ENCODE results near the gene MAST2. TPM values are rescaled to one million over a fixed set of nuclear protein-coding genes. Genes with fewer than 3 reads are reported as not detected.

Gene MAST2
- total and polyA plus RNA-seq, 9 of the 15 experiments (the other 6 are each of a cell fraction or from before 2014, with no cell fraction given) = 0.73 to 32.0 (median 17.8) TPM

GRCh38 chr1:45906883-45907282 lies 103.5 kb downstream of the MAST2 start:
- no peak for TF ChIP-seq ZNF280A (IDR thresholded peaks at IDR 0.05; ENCODE audit: low read depth, partially characterized antibody)
- TF ChIP-seq ATF3 (IDR thresholded peaks at IDR 0.05) = peak; percentile 55
- no peak for TF ChIP-seq ATF3 (CRISPR knock-in tag; conservative IDR thresholded peaks at IDR 0.05)
- Histone ChIP-seq H3K9me1 (ENCODE audit: control insufficient read depth, insufficient read depth, low read length) (no peaks in the 10 kb centered on the region), H3K36me3 (ENCODE audit: control insufficient read depth, insufficient read depth, low read length) (no peaks in the 10 kb centered on the region), H2AFZ (ENCODE audit: low read depth, low read length) (no peak overlapping the region), H3K4me2 (ENCODE audit: insufficient read depth, low read length) (no peak overlapping the region), H4K20me1 (replicated peaks; ENCODE audit: control insufficient read depth, insufficient read depth, low read length) (no peaks in the 10 kb centered on the region), H3K9me3 (replicated peaks; ENCODE audit: control insufficient read depth, insufficient read depth, low read depth, low read length) (no peaks in the 10 kb centered on the region), H3K27ac (ENCODE audit: extremely low read depth, low read depth, low read length) (no peak overlapping the region), H3K4me1 (replicated peaks in 1 of 2; ENCODE audit: control insufficient read depth in 2 of 2, insufficient read depth in 2 of 2, low read length in 2 of 2) (no peaks in the 10 kb centered on the region), H3K27me3 (ENCODE audit: control insufficient read depth in 2 of 2, insufficient read depth in 2 of 2, low read length in 2 of 2) (no peaks in the 10 kb centered on the region), H3K9ac (ENCODE audit: insufficient read depth in 1 of 2, low read depth in 2 of 2, low read length in 2 of 2) (no peak overlapping the region), H3K4me3 (no peak overlapping the region), H3K79me2 (ENCODE audit: control insufficient read depth, insufficient read depth, low read length) (0 out of 3 replicates have a peak, but pooled peaks cover 7% of the 10 kb centered on the region)
- CTCF ChIA-PET (ENCODE audit: low intra/inter-chr PET ratio) = no interaction called here
- in situ Hi-C loops (cut with MboI) (no loop called here), intact Hi-C loops (cut with micrococcal nuclease) (no loop called here)
- no TSS peak for BruUV-seq (replicated peaks)
- DNase-seq (ENCODE audit: extremely low read depth in 1 of 4, low spot score in 3 of 4) (no peak), FAIRE-seq (no peak), ATAC-seq (peak; percentile 59; the same call in 2 of the 3 replicates)
- POLR2A ChIA-PET = interaction anchor here (1.1 kb wide), 1 partner anchor 12 kb away, joined by 4 read pairs; no protein-coding TSS in a partner anchor
- WGBS (ENCODE audit: insufficient coverage, low coverage, missing lambda C conversion rate) = 80% methylated on average over 2 of the region's 2 CpGs
